ENCODE data around the gene DYRK4. TPM values are rescaled to one million over a fixed set of nuclear protein-coding genes. Genes with fewer than 3 reads are reported as not detected.

DYRK4 gene
- total RNA-seq, 2 experiments from 2014 or later = 5.4 to 7.2 TPM

GRCh38 chr12:4653257-4653656 is 91.2 kb downstream of the DYRK4 start:
- no peaks in the 10 kb centered on the region for H3K9me3 Mint-ChIP-seq
- Histone ChIP-seq H3K27me3 (ENCODE audit: control insufficient read depth in 1 of 2, insufficient read depth in 2 of 2, low read length in 2 of 2) (no peaks in the 10 kb centered on the region), H3K27ac (ENCODE audit: low read depth in 1 of 2, low read length in 2 of 2) (no peak overlapping the region), H3K36me3 (ENCODE audit: insufficient read depth, low read length) (peaks cover 42% of the 10 kb centered on the region), H3K9me3 (ENCODE audit: control insufficient read depth in 1 of 2, insufficient read depth in 1 of 2, low read length in 2 of 2) (no peaks in the 10 kb centered on the region), H3K4me1 (ENCODE audit: insufficient read depth, low read length) (peaks cover 12% of the 10 kb centered on the region), H3K4me3 (ENCODE audit: low read length) (no peak overlapping the region)
- no peak overlapping the region for H3K27ac Mint-ChIP-seq
- H3K4me3 Mint-ChIP-seq = no peak overlapping the region
- ChIA-PET CTCF (no interaction called here), POLR2A (interaction anchor here (1.0 kb wide), 1 partner anchor 509 kb away, joined by 3 read pairs; no protein-coding TSS in a partner anchor)
- intact Hi-C loops (cut with DNase I, micrococcal nuclease) = loop anchor here in 1 of 2 experiments (10.0 kb wide), 2 partner anchors 298 to 328 kb away; partner anchors contain the start of gene TIGAR
- ATAC-seq (ENCODE audit: poor library complexity) (no peak), DNase-seq (no peak)
- H3K27me3 Mint-ChIP-seq = no peaks in the 10 kb centered on the region
- H3K36me3 Mint-ChIP-seq (ENCODE audit: low read depth) = peaks cover 71% of the 10 kb centered on the region
- H3K4me1 Mint-ChIP-seq (ENCODE audit: low read depth) = peaks cover 49% of the 10 kb centered on the region
- TF ChIP-seq CTCF (IDR thresholded peaks at IDR 0.05) = no peak

- Histone ChIP-seq H3K27ac (ENCODE audit: low read depth in 1 of 2, low read length in 2 of 2) (no peak overlapping the region), H3K4me1 (ENCODE audit: insufficient read depth, low read length) (peaks cover 9% of the 10 kb centered on the region), H3K27me3 (ENCODE audit: control insufficient read depth in 1 of 2, insufficient read depth in 2 of 2, low read length in 2 of 2) (no peaks in the 10 kb centered on the region), H3K4me3 (ENCODE audit: low read length) (no peak overlapping the region), H3K9me3 (ENCODE audit: control insufficient read depth in 1 of 2, insufficient read depth in 1 of 2, low read length in 2 of 2) (no peaks in the 10 kb centered on the region), H3K36me3 (ENCODE audit: insufficient read depth, low read length) (peaks cover 46% of the 10 kb centered on the region)
- ATAC-seq (ENCODE audit: poor library complexity) (no peak), DNase-seq (no peak)
- H3K9me3 Mint-ChIP-seq = no peaks in the 10 kb centered on the region
- H3K27me3 Mint-ChIP-seq = no peaks in the 10 kb centered on the region
- POLR2A ChIA-PET = no interaction called here
- no peak overlapping the region for H3K4me3 Mint-ChIP-seq
- H3K27ac Mint-ChIP-seq = no peak overlapping the region
- CTCF ChIA-PET = no interaction called here
- intact Hi-C loops (cut with DNase I, micrococcal nuclease) = loop anchor here in 1 of 2 experiments (10.0 kb wide), 2 partner anchors 299 to 329 kb away; partner anchors contain the start of gene TIGAR
- H3K4me1 Mint-ChIP-seq (ENCODE audit: low read depth) = peaks cover 45% of the 10 kb centered on the region
- peaks cover 69% of the 10 kb centered on the region for H3K36me3 Mint-ChIP-seq (ENCODE audit: low read depth)
- no peak for TF ChIP-seq CTCF (IDR thresholded peaks at IDR 0.05)
These were observed 91.7 kb downstream of the DYRK4 start for GRCh38 chr12:4653691-4654090.

Other genes with a start within 250 kb of the DYRK4 start
- 1 to 10 TPM; 5.3 to 7.1 TPM for gene TIGAR, start 241.0 kb upstream of the DYRK4 start, total RNA-seq
- gene FGF23, start 182.5 kb upstream of the DYRK4 start, total RNA-seq = not detected
- not detected for gene FGF6, start 116.4 kb upstream of the DYRK4 start, total RNA-seq
- gene RAD51AP1, start 23.3 kb upstream of the DYRK4 start, total RNA-seq = under 1 TPM; 0.45 to 0.93 TPM
- gene AKAP3, start 86.8 kb downstream of the DYRK4 start, total RNA-seq = 1 to 10 TPM in 1 of 2 experiments, under 1 TPM in 1; 0.96 to 2.0 TPM
- gene NDUFA9, start 86.9 kb downstream of the DYRK4 start, total RNA-seq = 10 to 100 TPM; 77.2 to 79.2 TPM
- under 1 TPM; 0.44 to 0.56 TPM for gene GALNT8, start 158.2 kb downstream of the DYRK4 start, total RNA-seq

Measured in CD4-positive, alpha-beta T cell (primary cell).